PC-9 (cell line): Measurements from ENCODE around the gene ANKRD40CL. TPM values are rescaled to one million over a fixed set of nuclear protein-coding genes. Genes with fewer than 3 reads are reported as not detected.

Experiments
- BruUV-seq: library from RNA; stranded (reverse); fragments of 400-500 nt; replicated peaks from 2 replicates; lab custom pipeline; 2021; lab: Mats Ljungman, UMichigan
- CTCF ChIA-PET: fragments of 300-600 bp; sonication (Branson Sonifier 250); formaldehyde crosslinking; loops from one replicate; lab custom pipeline; 2022; ENCODE audit warnings: antibody characterized with exemption; lab: Charles Lee
- POLR2A ChIA-PET: fragments of 300-600 bp; sonication (Branson Sonifier 250); formaldehyde crosslinking; loops from one replicate; lab custom pipeline; 2022; ENCODE audit warnings: antibody characterized with exemption; ENCODE audit not compliant: unreplicated experiment; lab: Charles Lee
- DNase-seq, 2 experiments: peaks; one replicate each; pipeline versions ENCODE4 v3.0.0 to v3.0.0-alpha.2; 2015 to 2022; ENCODE audit warnings: mixed read lengths in 1 of 2
- H2AFZ ChIP-seq: fragments of 200-600 bp; sonication (generic); 2 replicates; pipeline ENCODE4 v1.8.1; 2017; ENCODE audit warnings: antibody characterized with exemption
- H3F3A ChIP-seq: fragments of 200-600 bp; sonication (generic); 2 replicates; pipeline ENCODE4 v1.8.1; 2017; ENCODE audit warnings: antibody characterized with exemption, mild to moderate bottlenecking, low read depth; ENCODE audit not compliant: insufficient read depth
- H3K27ac ChIP-seq: fragments of 200-600 bp; sonication (generic); 2 replicates; pipeline ENCODE4 v1.6.1; 2016; ENCODE audit warnings: mixed run types
- H3K27me3 ChIP-seq: fragments of 200-600 bp; sonication (generic); 2 replicates; pipeline ENCODE4 v1.6.1; 2016; ENCODE audit warnings: low read depth, mixed run types; ENCODE audit not compliant: insufficient read depth
- H3K36me3 ChIP-seq: fragments of 200-600 bp; sonication (generic); 2 replicates; pipeline ENCODE4 v1.6.1; 2016; ENCODE audit warnings: low read depth, mixed run types
- H3K4me1 ChIP-seq: fragments of 200-600 bp; sonication (generic); replicated peaks from 2 replicates; pipeline ENCODE4 v1.6.1; 2016; ENCODE audit warnings: mixed run types; ENCODE audit not compliant: insufficient read depth
- H3K4me2 ChIP-seq: fragments of 200-600 bp; sonication (generic); 2 replicates; pipeline ENCODE4 v1.6.1; 2017; ENCODE audit warnings: mixed run types
- H3K4me3 ChIP-seq: fragments of 200-600 bp; sonication (generic); 2 replicates; pipeline ENCODE4 v1.6.1; 2016; ENCODE audit warnings: mixed run types
- H3K79me2 ChIP-seq: fragments of 200-600 bp; sonication (generic); 2 replicates; pipeline ENCODE4 v1.6.1; 2017; ENCODE audit warnings: low read depth, mixed run types
- H3K9me2 ChIP-seq: fragments of 200-600 bp; sonication (generic); 2 replicates; pipeline ENCODE4 v1.8.1; 2017; ENCODE audit warnings: mild to moderate bottlenecking; ENCODE audit not compliant: insufficient read depth
- H3K9me3 ChIP-seq: fragments of 200-600 bp; sonication (generic); 2 replicates; pipeline ENCODE4 v1.8.1; 2016; ENCODE audit warnings: low read depth; ENCODE audit not compliant: insufficient read depth
- H4K20me1 ChIP-seq: fragments of 200-600 bp; sonication (generic); 2 replicates; pipeline ENCODE4 v1.8.1; 2017; ENCODE audit not compliant: insufficient read depth
- CTCF ChIP-seq: fragments of 200-600 bp; sonication (generic); conservative IDR thresholded peaks from 2 replicates; pipeline ENCODE4 v1.6.1; 2017; ENCODE audit warnings: mixed run types, antibody characterized with exemption, mild to moderate bottlenecking, moderate library complexity
- EZH2 ChIP-seq: fragments of 200-600 bp; sonication (generic); IDR thresholded peaks from 2 replicates; pipeline ENCODE4 v1.8.0; 2017; ENCODE audit warnings: antibody characterized with exemption, low read depth
- intact Hi-C: fragments of 100-400 bp; cut with micrococcal nuclease; formaldehyde crosslinking; loops from one replicate; pipeline ENCODE4 v1.10.0; 2022; ENCODE audit not compliant: unreplicated experiment
- total RNA-seq: library from RNA; stranded (reverse); gene quantifications from 2 replicates; pipeline ENCODE4 v1.2.3, GENCODE V29; 2021

Gene ANKRD40CL
- total RNA-seq, 1 experiment from 2014 or later = not detected

- CTCF ChIA-PET = no interaction called here
- no peak for TF ChIP-seq EZH2
- TF ChIP-seq CTCF = no peak
Observed at GRCh38 chr17:50807675-50808074, 40.4 kb upstream of the ANKRD40CL start.

DNA sequence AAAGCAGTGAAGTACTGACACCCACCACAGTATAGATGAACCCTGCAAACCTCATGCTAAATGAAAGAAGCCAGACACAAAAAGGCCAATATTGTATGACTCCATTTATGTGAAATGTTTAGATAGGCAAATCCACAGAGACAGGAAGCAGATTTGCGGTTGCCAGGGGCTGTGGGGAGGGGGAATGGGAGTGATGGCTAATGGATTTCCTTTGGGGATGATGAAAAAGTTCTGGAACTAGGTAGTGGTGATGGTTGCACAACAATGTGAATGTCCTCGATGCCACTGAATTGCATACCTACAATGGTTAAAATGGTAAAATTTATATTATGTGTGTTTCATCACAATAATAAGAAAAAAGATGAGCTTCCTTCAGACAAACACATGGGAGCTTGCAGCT is 39.7 kb upstream of the ANKRD40CL start:
- no peaks in the 10 kb centered on the region for H3K4me1 ChIP-seq
- intact Hi-C loops = no loop called here
- no peak for DNase-seq
- no peaks in the 10 kb centered on the region; the same call in 1 of the 2 replicates for H3F3A ChIP-seq
- no peaks in the 10 kb centered on the region for H3K9me2 ChIP-seq
- H3K4me3 ChIP-seq = no peak overlapping the region
- BruUV-seq = no TSS peak
- no peak overlapping the region for H2AFZ ChIP-seq
- no peaks in the 10 kb centered on the region for H3K36me3 ChIP-seq
- TF ChIP-seq CTCF (no peak), EZH2 (no peak)
- ChIA-PET POLR2A (no interaction called here), CTCF (no interaction called here)
- no peak overlapping the region for H3K4me2 ChIP-seq
- no peaks in the 10 kb centered on the region for H3K79me2 ChIP-seq
- H4K20me1 ChIP-seq = no peaks in the 10 kb centered on the region
- H3K27me3 ChIP-seq = no peaks in the 10 kb centered on the region
- no peaks in the 10 kb centered on the region for H3K9me3 ChIP-seq
- no peak overlapping the region for H3K27ac ChIP-seq

More at GRCh38 chr17:50807675-50808074, 40.4 kb upstream of the ANKRD40CL start:
- H3K4me3 ChIP-seq = no peak overlapping the region
- DNase-seq = no peak
- H3K4me2 ChIP-seq = no peak overlapping the region
- no peaks in the 10 kb centered on the region for H4K20me1 ChIP-seq
- H2AFZ ChIP-seq = no peak overlapping the region
- H3F3A ChIP-seq = no peaks in the 10 kb centered on the region; the same call in 1 of the 2 replicates
- H3K9me3 ChIP-seq = no peaks in the 10 kb centered on the region
- BruUV-seq = no TSS peak
- H3K9me2 ChIP-seq = no peaks in the 10 kb centered on the region
- H3K79me2 ChIP-seq = no peaks in the 10 kb centered on the region
- POLR2A ChIA-PET = no interaction called here
- H3K36me3 ChIP-seq = no peaks in the 10 kb centered on the region
- H3K27ac ChIP-seq = no peak overlapping the region
- intact Hi-C loops = no loop called here
- no peaks in the 10 kb centered on the region for H3K27me3 ChIP-seq
- no peaks in the 10 kb centered on the region for H3K4me1 ChIP-seq

DNA sequence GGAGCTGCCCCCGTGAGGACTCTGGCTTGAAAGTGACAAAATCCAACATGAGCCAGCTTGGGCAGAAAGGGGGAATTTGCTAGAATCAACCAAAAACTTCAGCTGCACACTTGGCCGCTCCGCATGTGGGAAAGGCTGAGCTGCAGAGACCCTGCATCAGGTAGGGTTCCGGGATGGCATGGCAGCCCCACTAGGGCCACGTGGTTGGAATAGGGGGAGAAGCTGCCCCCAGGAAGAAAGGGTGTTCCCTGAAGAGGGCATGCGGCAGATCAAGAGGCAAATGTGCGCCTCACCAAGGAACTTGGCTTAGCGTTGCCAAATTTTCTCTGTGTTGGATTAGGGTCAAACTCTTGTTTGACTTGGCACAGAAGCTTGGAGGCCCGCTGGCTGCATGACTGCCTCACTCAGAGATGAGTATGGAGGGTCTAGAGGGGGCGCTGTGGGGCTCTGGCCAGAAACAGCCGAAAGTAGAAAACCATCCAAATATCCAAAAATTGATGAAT is 38.9 kb upstream of the ANKRD40CL start:
- no peak overlapping the region for H3K4me2 ChIP-seq
- no TSS peak for BruUV-seq
- no peak for DNase-seq

More for the DNA sequence above, 38.9 kb upstream of the ANKRD40CL start:
- ChIA-PET CTCF (no interaction called here), POLR2A (no interaction called here)
- Histone ChIP-seq H3K27ac (no peak overlapping the region), H2AFZ (no peak overlapping the region), H3F3A (no peaks in the 10 kb centered on the region; the same call in 1 of the 2 replicates), H3K4me1 (no peaks in the 10 kb centered on the region), H3K9me3 (no peaks in the 10 kb centered on the region), H3K9me2 (no peaks in the 10 kb centered on the region), H3K4me3 (no peak overlapping the region), H3K36me3 (no peaks in the 10 kb centered on the region), H3K79me2 (no peaks in the 10 kb centered on the region), H4K20me1 (no peaks in the 10 kb centered on the region), H3K27me3 (no peaks in the 10 kb centered on the region)
- intact Hi-C loops = no loop called here
- TF ChIP-seq CTCF (no peak; the same call in 1 of the 2 replicates), EZH2 (no peak)
